Fibroblast of upper back skin (primary cell): Measurements from ENCODE around the gene CSTPP1.

ENCODE experiments used
- DNase-seq: peaks from one replicate; pipeline ENCODE4 v3.0.0-alpha.2; 2013

Gene CSTPP1

GRCh38 chr11:47165253-47165840 lies 228.8 kb downstream of the CSTPP1 start:
- DNase-seq, result no peak

DNA sequence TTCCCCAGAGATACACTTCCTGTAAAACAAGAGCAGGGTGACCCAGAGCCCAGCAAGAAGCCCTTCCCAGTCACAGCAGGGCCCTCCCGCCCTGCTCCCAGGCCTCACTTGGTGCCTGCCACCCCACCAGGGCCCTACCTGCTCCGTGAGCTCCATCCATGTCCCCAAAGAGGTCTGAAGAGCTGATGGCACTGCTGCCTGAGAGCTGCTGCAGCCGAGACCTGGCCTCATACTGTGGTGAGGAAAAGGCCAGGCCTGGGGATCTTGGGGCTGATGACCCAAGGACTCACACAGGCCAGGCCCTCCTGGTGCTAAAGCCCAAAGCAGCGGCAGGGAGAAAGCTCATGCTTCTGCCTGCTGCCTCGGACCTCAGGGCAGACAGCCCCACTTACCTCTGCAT lies 229.8 kb downstream of the CSTPP1 start:
- no peak for DNase-seq

DNA sequence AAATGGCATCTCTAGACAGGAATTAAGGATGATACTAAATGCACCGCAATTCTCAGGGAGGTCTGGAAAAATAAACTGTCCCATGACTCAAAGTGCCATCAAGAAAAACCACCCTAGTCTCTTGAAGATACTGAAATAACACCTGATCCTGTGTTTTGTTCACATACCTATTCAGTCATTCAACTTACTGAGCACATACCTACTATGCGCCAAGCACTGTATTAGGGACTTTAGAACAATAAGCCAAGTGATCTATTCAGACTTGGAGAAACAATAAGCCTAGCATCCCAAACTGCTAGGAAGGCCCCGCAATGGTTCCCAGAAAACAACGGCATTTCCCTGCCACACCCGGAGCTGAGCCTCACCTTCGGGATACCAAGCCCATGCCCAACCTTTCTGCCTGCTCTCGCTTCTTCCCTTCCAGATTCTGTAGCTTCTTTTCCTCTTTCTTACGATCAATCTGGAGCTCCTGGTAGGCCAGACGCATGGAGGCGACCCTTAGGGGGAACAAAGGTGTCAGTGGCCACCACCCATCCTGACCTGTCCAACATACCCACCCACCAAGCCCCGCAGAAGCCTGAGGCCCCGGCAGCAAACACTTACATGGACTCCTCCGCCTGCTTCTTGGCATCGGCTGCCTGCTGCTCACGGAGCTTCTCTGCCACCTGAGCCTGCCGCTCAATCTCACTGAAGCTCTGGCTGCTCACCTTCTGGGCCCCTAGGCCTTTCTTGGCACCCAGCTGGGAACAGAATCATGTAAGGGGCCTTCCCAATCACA lies 234.7 kb downstream of the CSTPP1 start:
- no peak for DNase-seq

DNA sequence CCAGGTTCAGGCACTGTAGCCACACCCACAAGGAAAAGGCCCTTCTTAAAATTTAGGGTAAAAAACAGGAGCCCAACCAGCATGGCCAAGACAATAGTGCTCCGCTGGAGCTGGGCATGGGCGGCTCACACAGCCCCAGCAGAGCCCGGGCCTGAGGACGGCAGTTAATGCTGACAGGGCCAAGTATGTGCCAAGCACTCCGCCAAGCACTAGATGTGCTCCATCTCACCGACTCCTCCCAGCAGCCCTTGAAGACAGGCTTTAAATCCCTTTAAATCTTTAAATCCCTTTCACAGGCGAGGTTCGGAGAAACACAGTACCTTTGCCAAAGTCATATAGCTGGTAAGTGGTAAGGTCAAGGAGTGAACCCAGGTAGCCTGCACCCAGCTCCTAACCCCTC lies 235.3 kb downstream of the CSTPP1 start:
- no peak for DNase-seq

- no peak for DNase-seq
Measured at GRCh38 chr11:47172740-47173336, 236.3 kb downstream of the CSTPP1 start.

- no peak for DNase-seq
Measured at GRCh38 chr11:47175746-47176327, 239.3 kb downstream of the CSTPP1 start.

GRCh38 chr11:47176328-47177228 lies 240.0 kb downstream of the CSTPP1 start, which contains the start of gene ARFGAP2:
TSS of gene ARFGAP2 (minus strand) at chr11:47176879. CDS start at chr11:47176853, 26 bp downstream.
- DNase-seq, result peak; percentile 95

GRCh38 chr11:47177229-47177845 lies 240.8 kb downstream of the CSTPP1 start:
- DNase-seq, result peak; percentile 75

GRCh38 chr11:47177846-47178245 lies 241.3 kb downstream of the CSTPP1 start:
- DNase-seq, result no peak

DNA sequence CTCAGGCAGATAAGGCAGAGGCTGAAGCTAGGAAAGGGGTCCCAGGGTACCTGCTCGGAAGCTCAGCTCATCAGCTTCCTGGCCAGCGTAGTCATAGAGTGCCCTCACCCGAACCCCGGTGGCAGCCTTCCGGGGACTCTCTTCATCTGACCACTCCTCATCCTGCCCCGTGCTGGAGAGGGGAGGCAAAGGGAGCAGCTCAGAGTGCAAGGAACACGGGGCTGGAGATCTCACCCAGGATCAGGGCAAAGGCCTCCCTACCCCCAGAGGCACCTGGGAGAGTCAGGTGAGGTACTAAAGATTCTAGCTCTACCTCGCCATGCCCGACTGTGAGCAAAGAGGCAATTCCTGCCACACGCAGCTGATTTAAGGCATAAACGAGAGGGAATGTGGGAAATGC lies 241.8 kb downstream of the CSTPP1 start:
- DNase-seq, result no peak

DNA sequence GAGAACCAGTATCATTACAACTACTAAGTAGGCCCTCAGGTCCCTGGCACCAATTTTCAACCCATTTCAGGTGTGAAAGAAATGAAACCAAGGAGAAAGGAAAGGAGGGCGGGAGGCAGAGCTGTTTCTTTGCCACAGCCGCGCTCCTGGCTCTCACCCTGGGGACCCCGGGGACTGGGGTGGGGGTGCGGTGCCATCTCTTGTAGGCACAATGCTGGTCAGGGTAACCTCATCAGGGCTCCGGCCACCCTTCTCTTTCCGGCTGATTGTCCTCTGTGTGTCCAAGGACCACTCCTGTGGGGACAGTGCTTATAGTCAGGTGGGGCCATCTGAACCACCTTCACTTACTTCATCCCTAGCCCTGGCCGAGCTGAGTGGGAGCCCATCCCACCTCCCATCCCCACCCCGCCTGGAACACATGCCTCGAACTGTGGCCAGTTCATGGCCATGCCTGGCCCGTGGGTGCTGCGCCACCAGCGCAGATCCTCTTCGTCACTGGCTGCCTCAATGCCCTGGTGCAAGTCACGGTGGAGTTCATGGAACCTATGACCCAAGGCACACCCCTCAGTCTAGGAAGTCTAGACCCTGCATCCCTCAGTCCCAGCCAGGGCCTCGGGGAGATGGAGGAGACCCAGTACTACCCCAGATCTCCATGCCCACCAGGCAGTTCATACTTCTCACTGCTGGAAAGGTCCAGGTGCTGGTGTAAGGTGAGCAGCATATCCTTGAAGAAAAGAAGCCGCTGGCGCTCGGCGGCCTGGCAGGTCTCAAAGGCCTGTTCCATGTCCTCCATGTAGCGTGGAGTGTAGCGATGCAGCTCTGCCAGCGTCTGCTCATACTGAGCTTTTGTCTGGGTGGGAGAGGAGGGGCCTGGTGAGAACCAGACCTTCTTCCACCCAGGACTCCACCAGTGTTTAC lies 242.4 kb downstream of the CSTPP1 start:
- DNase-seq, result no peak

DNA sequence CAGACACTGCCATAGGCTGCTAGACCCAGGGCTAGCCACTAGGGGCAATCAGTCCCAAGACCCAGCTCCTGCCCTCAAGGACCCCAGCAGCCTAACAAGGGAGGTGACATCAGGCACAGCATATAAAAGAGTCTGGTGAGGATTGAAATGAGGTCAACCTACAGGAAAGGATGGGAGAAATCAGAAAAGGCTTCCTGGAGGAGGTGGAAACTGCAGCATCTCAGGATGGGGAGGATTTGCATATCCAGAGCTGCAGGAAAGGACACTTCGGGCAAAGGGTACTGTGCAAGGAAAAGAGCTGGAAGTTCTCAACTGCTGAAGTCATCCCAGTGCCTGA lies 243.1 kb downstream of the CSTPP1 start:
- no peak for DNase-seq

DNA sequence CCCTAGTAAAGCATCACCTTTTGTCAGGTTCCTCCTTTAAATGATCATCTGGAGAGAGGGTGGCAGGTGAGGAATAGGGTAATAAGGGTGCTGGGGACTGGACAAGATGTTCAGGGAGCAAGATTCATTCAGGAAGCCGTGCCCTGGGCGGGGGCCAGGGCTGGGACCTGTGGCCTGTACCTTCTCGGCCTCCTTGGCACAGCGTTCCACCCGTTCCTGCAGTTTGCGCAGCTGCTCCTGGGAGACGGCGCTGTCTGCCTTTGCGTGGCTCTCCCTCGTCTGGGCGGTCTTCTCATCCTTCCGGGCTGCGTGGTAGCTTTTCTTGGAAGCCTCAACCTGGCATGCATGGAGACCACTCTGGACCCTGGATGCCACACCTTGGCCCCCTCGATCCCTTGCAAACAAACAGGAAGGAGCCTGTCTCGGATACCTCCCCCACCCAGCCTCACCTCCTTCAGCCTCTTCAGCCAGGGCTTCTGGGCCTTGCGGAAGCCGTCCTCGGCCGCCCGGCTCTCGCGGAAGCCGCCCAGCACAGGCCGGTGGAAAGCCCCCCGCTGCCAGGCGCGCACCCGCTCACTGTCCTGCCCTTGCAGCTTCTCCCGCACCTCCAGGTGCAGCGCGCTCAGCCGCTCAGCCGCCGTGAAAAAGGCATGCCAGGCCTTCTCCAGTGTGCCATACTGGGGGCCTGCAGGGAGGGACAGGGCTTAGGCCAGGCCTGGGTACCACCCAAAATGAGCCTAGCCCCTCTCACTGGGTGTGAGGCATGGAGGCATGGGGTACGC lies 243.6 kb downstream of the CSTPP1 start:
- DNase-seq, result no peak

- DNase-seq, result no peak
Measured at GRCh38 chr11:47181271-47181670, 244.7 kb downstream of the CSTPP1 start.

DNA sequence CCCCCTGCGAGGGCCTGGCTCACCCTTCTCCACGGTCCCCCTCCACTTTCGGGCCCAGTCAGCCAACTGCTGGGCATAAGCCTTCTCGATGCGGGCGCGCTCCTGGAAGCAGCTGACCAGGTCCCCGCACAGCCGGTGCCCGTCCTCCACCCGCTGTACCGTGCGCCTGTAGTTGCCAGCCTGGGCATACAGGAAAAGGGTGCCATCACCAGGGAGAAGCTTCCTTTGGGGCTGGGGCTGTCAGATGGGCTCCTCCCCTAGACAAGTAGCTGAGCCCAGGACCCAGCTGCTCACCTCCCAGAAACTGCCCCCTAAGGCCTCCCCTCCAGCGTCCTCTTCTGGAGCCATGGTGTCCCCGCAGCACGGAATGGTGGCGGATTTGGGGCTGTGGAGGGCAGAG lies 245.8 kb downstream of the CSTPP1 start:
- DNase-seq, result no peak

- no peak for DNase-seq
Measured at GRCh38 chr11:47183031-47183856, 246.7 kb downstream of the CSTPP1 start.

DNA sequence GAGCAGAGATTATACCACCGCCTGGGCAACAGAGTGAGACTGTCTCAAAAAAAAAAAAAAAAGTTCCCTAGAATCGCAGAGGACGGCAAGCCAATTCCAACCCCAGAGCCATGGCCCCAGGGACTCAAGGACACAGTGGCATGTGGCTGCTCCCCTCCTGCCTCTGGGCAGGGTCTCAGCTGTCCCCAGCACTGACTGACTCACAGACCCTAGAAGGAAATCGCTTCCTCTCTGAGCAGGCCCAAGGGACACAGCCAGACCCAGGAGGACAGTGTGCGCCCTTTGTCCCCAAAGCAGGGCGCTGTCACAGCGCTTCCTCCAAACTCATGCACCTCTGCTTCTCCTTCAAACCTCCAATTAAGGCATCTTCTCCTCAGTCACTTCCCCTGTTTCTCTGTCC lies 247.4 kb downstream of the CSTPP1 start:
- DNase-seq, result no peak

GRCh38 chr11:47184711-47185304 lies 248.2 kb downstream of the CSTPP1 start:
- DNase-seq, result no peak
